SU-DHL-6 (cell line): ENCODE data around the gene BPIFB6.

ENCODE experiments used
- CTCF ChIP-seq: fragments of 200-600 bp; sonication (generic); IDR thresholded peaks from one replicate; pipeline ENCODE4 v1.5.1; 2017; ENCODE audit warnings: antibody characterized with exemption, mild to moderate bottlenecking, low read length, moderate library complexity; ENCODE audit not compliant: insufficient read depth, poor library complexity, severe bottlenecking
- EZH2phosphoT487 ChIP-seq: fragments of 200-600 bp; sonication (generic), shearing (Covaris generic); conservative IDR thresholded peaks from 2 replicates; pipeline ENCODE4 v1.6.1; 2018; ENCODE audit warnings: mild to moderate bottlenecking, antibody characterized with exemption, low read length, moderate library complexity, mixed read lengths

- TF ChIP-seq CTCF (no peak), EZH2phosphoT487 (no peak)
Measured at GRCh38 chr20:32983459-32984112, 47.9 kb upstream of the BPIFB6 start.
